Trophoblast cell (in vitro differentiated cells and primary cell): Measurements from ENCODE around the gene CLMN.

ENCODE experiments used
- DNase-seq, 2 donors: peaks; one replicate each; pipeline ENCODE4 v3.0.0-alpha.2; 2016
- H2AFZ ChIP-seq: 2 replicates; pipeline ENCODE4 v1.6.1; 2013; ENCODE audit warnings: low read length, moderate library complexity, mild to moderate bottlenecking; ENCODE audit not compliant: insufficient read depth, poor library complexity
- H2AK5ac ChIP-seq: 2 replicates; pipeline ENCODE4 v1.6.1; 2013; ENCODE audit warnings: mild to moderate bottlenecking, low read length
- H2BK120ac ChIP-seq: 2 replicates; pipeline ENCODE4 v1.6.1; 2013; ENCODE audit warnings: low read length, mild to moderate bottlenecking, moderate library complexity; ENCODE audit not compliant: insufficient read depth, poor library complexity
- H2BK12ac ChIP-seq: 2 replicates; pipeline ENCODE4 v1.6.1; 2013; ENCODE audit warnings: mild to moderate bottlenecking, low read length, moderate library complexity
- H2BK5ac ChIP-seq: 2 replicates; pipeline ENCODE4 v1.6.1; 2013; ENCODE audit warnings: low read length, low read depth, moderate library complexity, mild to moderate bottlenecking; ENCODE audit not compliant: poor library complexity
- H3K14ac ChIP-seq: 2 replicates; pipeline ENCODE4 v1.6.1; 2013; ENCODE audit warnings: mild to moderate bottlenecking, low read length
- H3K18ac ChIP-seq: 2 replicates; pipeline ENCODE4 v1.6.1; 2013; ENCODE audit warnings: mild to moderate bottlenecking, low read length
- H3K23ac ChIP-seq: 2 replicates; pipeline ENCODE4 v1.6.1; 2013; ENCODE audit warnings: low read length
- H3K27ac ChIP-seq: 2 replicates; pipeline ENCODE4 v1.5.1; 2013; ENCODE audit warnings: low read depth, mild to moderate bottlenecking, inconsistent platforms, low read length, moderate library complexity
- H3K27me3 ChIP-seq: 2 replicates; pipeline ENCODE4 v1.6.1; 2013; ENCODE audit warnings: inconsistent platforms, mild to moderate bottlenecking, low read length, moderate library complexity; ENCODE audit not compliant: insufficient read depth
- H3K36me3 ChIP-seq, 2 experiments: 1 replicate in 1 of 2; 2 replicates in 1 of 2; pipeline ENCODE4 v1.6.1; 2013; ENCODE audit warnings: low read length in 2 of 2, mild to moderate bottlenecking in 2 of 2, moderate library complexity in 1 of 2; ENCODE audit not compliant: insufficient read depth in 2 of 2, control insufficient read depth in 1 of 2
- H3K4ac ChIP-seq: 2 replicates; pipeline ENCODE4 v1.6.1; 2013; ENCODE audit warnings: low read depth, mild to moderate bottlenecking, low read length, moderate library complexity
- H3K4me1 ChIP-seq, 2 experiments: 1 replicate in 1 of 2; 2 replicates in 1 of 2; pipeline ENCODE4 v1.6.1; 2013; ENCODE audit warnings: low read length in 2 of 2, mild to moderate bottlenecking in 2 of 2, moderate library complexity in 1 of 2; ENCODE audit not compliant: insufficient read depth in 2 of 2, control insufficient read depth in 1 of 2
- H3K4me2 ChIP-seq: 2 replicates; pipeline ENCODE4 v1.6.1; 2013; ENCODE audit warnings: inconsistent platforms, mild to moderate bottlenecking, low read length, moderate library complexity
- H3K4me3 ChIP-seq: 2 replicates; pipeline ENCODE4 v1.5.1; 2013; ENCODE audit warnings: mild to moderate bottlenecking, low read depth, low read length, inconsistent platforms
- H3K79me1 ChIP-seq: one replicate; pipeline ENCODE4 v1.6.1; 2013; ENCODE audit warnings: low read length
- H3K79me2 ChIP-seq: 2 replicates; pipeline ENCODE4 v1.6.1; 2013; ENCODE audit warnings: low read length, mild to moderate bottlenecking; ENCODE audit not compliant: control insufficient read depth, insufficient read depth, poor library complexity
- H3K9ac ChIP-seq: 2 replicates; pipeline ENCODE4 v1.6.1; 2013; ENCODE audit warnings: mild to moderate bottlenecking, low read length
- H3K9me3 ChIP-seq: 2 replicates; pipeline ENCODE4 v1.6.1; 2013; ENCODE audit warnings: low read depth, mild to moderate bottlenecking, control low read depth, inconsistent platforms, low read length; ENCODE audit not compliant: insufficient read depth
- H4K12ac ChIP-seq: 2 replicates; pipeline ENCODE4 v1.6.1; 2013; ENCODE audit warnings: low read depth, mild to moderate bottlenecking, low read length, moderate library complexity
- H4K8ac ChIP-seq: 2 replicates; pipeline ENCODE4 v1.6.1; 2013; ENCODE audit warnings: low read depth, mild to moderate bottlenecking, low read length, moderate library complexity
- H4K91ac ChIP-seq: one replicate; pipeline ENCODE4 v1.6.1; 2013; ENCODE audit warnings: low read depth, mild to moderate bottlenecking, low read length, moderate library complexity
- WGBS: extraction: QIAGEN DNeasy Blood & Tissue Kit; methylation state at CpG from one replicate; pipeline ENCODE4 v1.1.7; 2013; ENCODE audit warnings: missing lambda C conversion rate; ENCODE audit not compliant: insufficient read length, insufficient coverage; ENCODE audit errors: extremely low coverage; 5-methylcytosine and 5-hydroxymethylcytosine counted together

CLMN gene

GRCh38 chr14:95334044-95334443 lies 14.3 kb upstream of the CLMN start:
- H2BK12ac ChIP-seq = no peak overlapping the region
- no CpG with 5 or more reads among the region's 6 CpGs for WGBS
- no peak overlapping the region for H4K91ac ChIP-seq
- H3K4me1 ChIP-seq = no peaks in the 10 kb centered on the region
- no peak for DNase-seq
- H3K4me2 ChIP-seq = no peak overlapping the region
- no peaks in the 10 kb centered on the region for H3K79me2 ChIP-seq
- no peak overlapping the region for H2AK5ac ChIP-seq
- no peaks in the 10 kb centered on the region for H3K27me3 ChIP-seq
- no peak overlapping the region for H3K23ac ChIP-seq
- H4K8ac ChIP-seq = no peak overlapping the region
- H3K9me3 ChIP-seq = peaks cover 4% of the 10 kb centered on the region
- no peak overlapping the region for H3K27ac ChIP-seq
- no peak overlapping the region for H2BK120ac ChIP-seq
- no peak overlapping the region for H3K4ac ChIP-seq
- no peak overlapping the region for H3K14ac ChIP-seq
- no peak overlapping the region for H3K9ac ChIP-seq
- no peak overlapping the region for H3K4me3 ChIP-seq
- no peaks in the 10 kb centered on the region for H3K36me3 ChIP-seq
- H2AFZ ChIP-seq = no peak overlapping the region
- H3K18ac ChIP-seq = no peak overlapping the region
- H3K79me1 ChIP-seq = no peaks in the 10 kb centered on the region
- H2BK5ac ChIP-seq = no peak overlapping the region
- H4K12ac ChIP-seq = no peak overlapping the region

GRCh38 chr14:95332641-95333040 lies 12.9 kb upstream of the CLMN start:
- no peak overlapping the region for H4K12ac ChIP-seq
- no peak overlapping the region for H2BK120ac ChIP-seq
- no peak overlapping the region for H3K4me3 ChIP-seq
- no peak overlapping the region for H3K9ac ChIP-seq
- H4K91ac ChIP-seq = no peak overlapping the region
- no peak overlapping the region for H3K4me2 ChIP-seq
- no peak overlapping the region for H3K14ac ChIP-seq
- no peaks in the 10 kb centered on the region for H3K79me1 ChIP-seq
- H3K9me3 ChIP-seq = peaks cover 4% of the 10 kb centered on the region
- no peak overlapping the region for H3K4ac ChIP-seq
- no peak overlapping the region for H3K18ac ChIP-seq
- H3K23ac ChIP-seq = no peak overlapping the region
- no peaks in the 10 kb centered on the region for H3K79me2 ChIP-seq
- no peak overlapping the region for H2BK5ac ChIP-seq
- DNase-seq = no peak
- H3K27me3 ChIP-seq = no peaks in the 10 kb centered on the region
- H2BK12ac ChIP-seq = no peak overlapping the region
- H3K4me1 ChIP-seq = no peaks in the 10 kb centered on the region
- H2AFZ ChIP-seq = no peak overlapping the region
- H3K27ac ChIP-seq = no peak overlapping the region
- no peak overlapping the region for H2AK5ac ChIP-seq
- no peaks in the 10 kb centered on the region for H3K36me3 ChIP-seq
- no peak overlapping the region for H4K8ac ChIP-seq
- WGBS = no CpG with 5 or more reads among the region's 3 CpGs

GRCh38 chr14:95331708-95332408 lies 12.2 kb upstream of the CLMN start:
- no peak overlapping the region for H3K23ac ChIP-seq
- no peak overlapping the region for H3K27ac ChIP-seq
- no CpG with 5 or more reads among the region's 10 CpGs for WGBS
- H2BK120ac ChIP-seq = no peak overlapping the region
- no peak overlapping the region for H2AK5ac ChIP-seq
- no peaks in the 10 kb centered on the region for H3K79me1 ChIP-seq
- H3K4me1 ChIP-seq = no peaks in the 10 kb centered on the region
- no peak overlapping the region for H2AFZ ChIP-seq
- H3K79me2 ChIP-seq = no peaks in the 10 kb centered on the region
- H4K12ac ChIP-seq = no peak overlapping the region
- no peak overlapping the region for H4K8ac ChIP-seq
- no peak overlapping the region for H3K4ac ChIP-seq
- H3K36me3 ChIP-seq = no peaks in the 10 kb centered on the region
- no peak overlapping the region for H3K4me2 ChIP-seq
- H4K91ac ChIP-seq = no peak overlapping the region
- peaks cover 6% of the 10 kb centered on the region for H3K9me3 ChIP-seq
- no peaks in the 10 kb centered on the region for H3K27me3 ChIP-seq
- no peak overlapping the region for H3K14ac ChIP-seq
- H3K18ac ChIP-seq = no peak overlapping the region
- no peak overlapping the region for H2BK5ac ChIP-seq
- no peak overlapping the region for H3K9ac ChIP-seq
- no peak overlapping the region for H2BK12ac ChIP-seq
- H3K4me3 ChIP-seq = no peak overlapping the region
- DNase-seq = no peak

- H4K12ac ChIP-seq = no peak overlapping the region
- no peak overlapping the region for H2BK12ac ChIP-seq
- no peak overlapping the region for H2AFZ ChIP-seq
- peaks cover 6% of the 10 kb centered on the region for H3K9me3 ChIP-seq
- no peak overlapping the region for H3K9ac ChIP-seq
- no peak overlapping the region for H3K4me3 ChIP-seq
- H2AK5ac ChIP-seq = no peak overlapping the region
- H3K23ac ChIP-seq = no peak overlapping the region
- H4K91ac ChIP-seq = no peak overlapping the region
- H4K8ac ChIP-seq = no peak overlapping the region
- H3K79me2 ChIP-seq = no peaks in the 10 kb centered on the region
- no peaks in the 10 kb centered on the region for H3K27me3 ChIP-seq
- H3K4me1 ChIP-seq = no peaks in the 10 kb centered on the region
- DNase-seq = peak; percentile 54 to 66
- no CpG with 5 or more reads among the region's 20 CpGs for WGBS
- H2BK5ac ChIP-seq = no peak overlapping the region
- no peak overlapping the region for H3K27ac ChIP-seq
- H2BK120ac ChIP-seq = no peak overlapping the region
- no peak overlapping the region for H3K4me2 ChIP-seq
- no peak overlapping the region for H3K14ac ChIP-seq
- H3K79me1 ChIP-seq = no peaks in the 10 kb centered on the region
- no peaks in the 10 kb centered on the region for H3K36me3 ChIP-seq
- no peak overlapping the region for H3K4ac ChIP-seq
- no peak overlapping the region for H3K18ac ChIP-seq
Measured at GRCh38 chr14:95330591-95331370, 11.1 kb upstream of the CLMN start.
